Skin of body (tissue), 2 donors: Measurements from ENCODE around the gene SEMG1. TPM values are rescaled to one million over a fixed set of nuclear protein-coding genes. Genes with fewer than 3 reads are reported as not detected.

Source experiments
- DNase-seq: peaks from one replicate; lab custom pipeline; 2025; lab: John Stamatoyannopoulos, UW
- total RNA-seq: library from RNA; depleted of rRNA; stranded (reverse); fragments of >200 nt; gene quantifications from one replicate; pipeline ENCODE4 v1.2.3, GENCODE V29; 2014

The SEMG1 gene
- not detected for total RNA-seq

- DNase-seq: no peak
These were observed at the start of gene SEMG1 for GRCh38 chr20:45206725-45207124. Gene SEMG1, plus strand, starts transcription at chr20:45207033. Its CDS starts 21 bp downstream, at chr20:45207054.

- DNase-seq: peak; percentile 2
These were observed 48.9 kb upstream of the SEMG1 start for GRCh38 chr20:45157962-45158361.

- DNase-seq: no peak
These were observed 43.6 kb upstream of the SEMG1 start for GRCh38 chr20:45163083-45163803.

GRCh38 chr20:45164906-45165305 is 41.9 kb upstream of the SEMG1 start:
- DNase-seq: no peak

GRCh38 chr20:45173522-45173921 is 33.3 kb upstream of the SEMG1 start:
- DNase-seq: no peak

- DNase-seq: no peak
These were observed 32.1 kb upstream of the SEMG1 start, which contains the start of gene PI3 for GRCh38 chr20:45174434-45175364. Gene PI3, plus strand, starts transcription at chr20:45174902. Its CDS starts 21 bp downstream, at chr20:45174923.

- DNase-seq: no peak
These were observed 30.1 kb upstream of the SEMG1 start for GRCh38 chr20:45176526-45177267.

- DNase-seq: no peak
These were observed 27.7 kb upstream of the SEMG1 start for GRCh38 chr20:45179166-45179565.

GRCh38 chr20:45181639-45182038 is 25.2 kb upstream of the SEMG1 start:
- DNase-seq: no peak

- no peak for DNase-seq
These were observed 23.7 kb upstream of the SEMG1 start for GRCh38 chr20:45183084-45183483.

GRCh38 chr20:45187693-45188092 is 19.1 kb upstream of the SEMG1 start:
- DNase-seq: no peak

- DNase-seq: no peak
These were observed 17.7 kb upstream of the SEMG1 start for GRCh38 chr20:45189067-45189609.

- no peak for DNase-seq
These were observed 17.0 kb upstream of the SEMG1 start for GRCh38 chr20:45189861-45190260.

- no peak for DNase-seq
These were observed 14.9 kb upstream of the SEMG1 start for GRCh38 chr20:45191926-45192325.

GRCh38 chr20:45193331-45193730 is 13.5 kb upstream of the SEMG1 start:
- DNase-seq: no peak

- DNase-seq: no peak
These were observed 3.1 kb downstream of the SEMG1 start for GRCh38 chr20:45209924-45210323.

- DNase-seq: no peak
These were observed 5.0 kb downstream of the SEMG1 start for GRCh38 chr20:45211569-45212474.

- no peak for DNase-seq
These were observed 6.0 kb downstream of the SEMG1 start for GRCh38 chr20:45212836-45213235.

GRCh38 chr20:45218124-45218523 is 11.3 kb downstream of the SEMG1 start:
- DNase-seq: no peak

- no peak for DNase-seq
These were observed 11.8 kb downstream of the SEMG1 start for GRCh38 chr20:45218636-45219035.
